ENCODE results near the gene TADA2A. TPM values are rescaled to one million over a fixed set of nuclear protein-coding genes. Genes with fewer than 3 reads are reported as not detected.

The TADA2A gene
- polyA plus RNA-seq, 1 donor (not counting 4 experiments of a cell fraction or from before 2014, with no cell fraction given), result 13.8 TPM

DNA sequence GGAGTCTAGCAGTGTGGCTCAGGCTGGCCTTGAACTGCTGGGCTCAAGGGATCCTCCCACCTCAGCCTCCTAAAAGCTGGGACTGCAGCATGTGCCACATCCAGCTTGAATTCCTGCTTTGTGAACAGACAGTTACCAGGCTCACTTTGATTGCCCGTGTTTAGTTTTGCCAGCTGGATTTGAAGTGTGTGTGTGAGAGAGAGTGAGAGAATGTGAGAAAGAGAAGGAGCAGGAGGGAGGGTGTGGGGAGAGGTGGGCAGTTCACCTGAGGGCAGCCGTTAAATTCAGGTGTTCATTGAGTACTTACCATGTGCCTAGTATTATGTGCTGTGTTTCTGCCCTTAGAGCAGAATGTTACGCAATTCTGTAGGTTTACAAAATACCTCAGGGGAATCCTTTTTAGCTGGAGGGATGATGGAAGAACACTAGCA, 87.7 kb downstream of the TADA2A start:
- Histone ChIP-seq H3K27me3 (ENCODE audit: control insufficient read depth, extremely low read depth, insufficient read depth, low read length) (no peaks in the 10 kb centered on the region), H3K36me3 (ENCODE audit: control insufficient read depth in 2 of 2, extremely low read depth in 1 of 2, insufficient read depth in 2 of 2, low read length in 2 of 2) (peaks cover 7 to 9% of the 10 kb centered on the region in 2 experiments), H2AFZ (ENCODE audit: control insufficient read depth, low read length) (no peak overlapping the region), H3K9ac (ENCODE audit: control insufficient read depth, extremely low read depth, insufficient read depth, low read length) (peak overlapping the region; percentile 29), H3K4me2 (ENCODE audit: control insufficient read depth, extremely low read depth, insufficient read depth, low read depth, low read length) (peak overlapping the region; percentile 44), H3K79me2 (ENCODE audit: control insufficient read depth, insufficient read depth, low read length) (peaks cover 82% of the 10 kb centered on the region), H4K20me1 (ENCODE audit: control insufficient read depth, extremely low read depth, insufficient read depth, low read length) (peaks cover 9% of the 10 kb centered on the region), H3K4me1 (ENCODE audit: control insufficient read depth, extremely low read depth, insufficient read depth, low read length) (peaks cover 21% of the 10 kb centered on the region), H3K9me3 (ENCODE audit: control insufficient read depth, low read depth, low read length) (no peaks in the 10 kb centered on the region), H3K27ac (ENCODE audit: control insufficient read depth, insufficient read depth, low read length) (peak overlapping the region; percentile 60), H3K4me3 (ENCODE audit: control insufficient read depth in 2 of 3, extremely low read depth in 1 of 3, insufficient read depth in 2 of 3, low read depth in 1 of 3, low read length in 3 of 3) (peak overlapping the region in 1 of 3 experiments; percentile 24), H3K9me1 (ENCODE audit: control insufficient read depth, extremely low read depth, insufficient read depth, low read length) (no peaks in the 10 kb centered on the region)
- no peak for FAIRE-seq
- no peak for TF ChIP-seq EZH2 (IDR thresholded peaks at IDR 0.05; ENCODE audit: low read length)
- TF ChIP-seq, protein P1, sequence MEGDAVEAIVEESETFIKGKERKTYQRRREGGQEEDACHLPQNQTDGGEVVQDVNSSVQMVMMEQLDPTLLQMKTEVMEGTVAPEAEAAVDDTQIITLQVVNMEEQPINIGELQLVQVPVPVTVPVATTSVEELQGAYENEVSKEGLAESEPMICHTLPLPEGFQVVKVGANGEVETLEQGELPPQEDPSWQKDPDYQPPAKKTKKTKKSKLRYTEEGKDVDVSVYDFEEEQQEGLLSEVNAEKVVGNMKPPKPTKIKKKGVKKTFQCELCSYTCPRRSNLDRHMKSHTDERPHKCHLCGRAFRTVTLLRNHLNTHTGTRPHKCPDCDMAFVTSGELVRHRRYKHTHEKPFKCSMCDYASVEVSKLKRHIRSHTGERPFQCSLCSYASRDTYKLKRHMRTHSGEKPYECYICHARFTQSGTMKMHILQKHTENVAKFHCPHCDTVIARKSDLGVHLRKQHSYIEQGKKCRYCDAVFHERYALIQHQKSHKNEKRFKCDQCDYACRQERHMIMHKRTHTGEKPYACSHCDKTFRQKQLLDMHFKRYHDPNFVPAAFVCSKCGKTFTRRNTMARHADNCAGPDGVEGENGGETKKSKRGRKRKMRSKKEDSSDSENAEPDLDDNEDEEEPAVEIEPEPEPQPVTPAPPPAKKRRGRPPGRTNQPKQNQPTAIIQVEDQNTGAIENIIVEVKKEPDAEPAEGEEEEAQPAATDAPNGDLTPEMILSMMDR (optimal IDR thresholded peaks at IDR 0.05 in 1 of 3, IDR thresholded peaks at IDR 0.05 in 1 of 3, conservative IDR thresholded peaks at IDR 0.05 in 1 of 3; ENCODE audit: extremely low read depth in 1 of 3, insufficient read depth in 2 of 3, low read length in 3 of 3), result no peak
- DNase-seq (ENCODE audit: low read depth, low spot score), result no peak
- dilution Hi-C loops (cut with MboI; ENCODE audit: extremely low pct_ligation_motif_present, low sequenced_read_pairs), result no loop called here

DNA sequence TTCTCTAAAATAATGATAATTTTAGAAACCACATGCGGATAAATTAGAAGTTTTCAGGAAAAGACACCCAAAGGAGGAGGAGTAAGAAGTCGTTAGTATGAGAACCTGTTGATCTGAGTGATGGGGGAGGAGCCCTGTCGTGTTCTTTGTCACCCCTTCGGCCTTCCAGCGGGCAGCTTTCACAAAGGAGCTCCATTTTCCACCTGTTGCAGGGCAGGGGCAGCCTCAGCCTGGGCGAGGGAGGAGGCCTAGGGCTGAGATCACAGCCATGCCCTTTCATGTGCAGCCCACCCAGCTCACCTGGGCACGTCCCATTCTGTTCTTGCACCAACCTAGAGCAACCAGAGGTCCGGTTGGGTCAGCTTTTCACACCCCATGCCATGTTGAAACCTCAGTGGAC, 88.3 kb downstream of the TADA2A start:
- Histone ChIP-seq H3K27me3 (ENCODE audit: control insufficient read depth, extremely low read depth, insufficient read depth, low read length) (no peaks in the 10 kb centered on the region), H3K4me2 (ENCODE audit: control insufficient read depth, extremely low read depth, insufficient read depth, low read depth, low read length) (no peak overlapping the region), H3K4me3 (ENCODE audit: control insufficient read depth in 2 of 3, extremely low read depth in 1 of 3, insufficient read depth in 2 of 3, low read depth in 1 of 3, low read length in 3 of 3) (no peak overlapping the region), H3K27ac (ENCODE audit: control insufficient read depth, insufficient read depth, low read length) (no peak overlapping the region), H3K79me2 (ENCODE audit: control insufficient read depth, insufficient read depth, low read length) (peaks cover 87% of the 10 kb centered on the region), H3K9me3 (ENCODE audit: control insufficient read depth, low read depth, low read length) (no peaks in the 10 kb centered on the region), H3K36me3 (ENCODE audit: control insufficient read depth in 2 of 2, extremely low read depth in 1 of 2, insufficient read depth in 2 of 2, low read length in 2 of 2) (peaks cover 7 to 12% of the 10 kb centered on the region in 2 experiments), H3K9me1 (ENCODE audit: control insufficient read depth, extremely low read depth, insufficient read depth, low read length) (no peaks in the 10 kb centered on the region), H3K9ac (ENCODE audit: control insufficient read depth, extremely low read depth, insufficient read depth, low read length) (no peak overlapping the region), H3K4me1 (ENCODE audit: control insufficient read depth, extremely low read depth, insufficient read depth, low read length) (peaks cover 24% of the 10 kb centered on the region), H4K20me1 (ENCODE audit: control insufficient read depth, extremely low read depth, insufficient read depth, low read length) (peaks cover 9% of the 10 kb centered on the region), H2AFZ (ENCODE audit: control insufficient read depth, low read length) (no peak overlapping the region)
- dilution Hi-C loops (cut with MboI; ENCODE audit: extremely low pct_ligation_motif_present, low sequenced_read_pairs), result no loop called here
- FAIRE-seq, result no peak
- no peak for TF ChIP-seq EZH2 (IDR thresholded peaks at IDR 0.05; ENCODE audit: low read length)
- no peak for DNase-seq (ENCODE audit: low read depth, low spot score)

DNA sequence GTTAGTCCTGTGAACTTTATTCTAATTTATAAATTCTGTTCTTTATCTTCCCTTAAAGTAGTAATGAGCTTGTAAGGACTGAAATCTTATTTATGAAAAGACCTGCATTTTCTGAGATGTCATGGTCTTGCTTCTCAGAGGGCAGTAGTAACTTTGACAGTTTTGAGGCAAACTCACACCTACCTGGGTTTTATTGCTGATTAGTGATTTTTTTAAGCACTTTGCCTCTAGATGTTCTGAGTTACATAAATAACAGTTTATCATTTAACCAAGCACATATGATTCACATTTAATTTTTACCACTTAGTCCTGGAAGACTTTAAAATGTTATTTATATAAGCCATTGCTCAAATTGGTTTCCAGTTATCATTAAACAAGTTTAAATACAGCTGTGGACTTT, 93.7 kb downstream of the TADA2A start:
- dilution Hi-C loops (cut with MboI; ENCODE audit: extremely low pct_ligation_motif_present, low sequenced_read_pairs), result no loop called here
- Histone ChIP-seq H3K9me3 (ENCODE audit: control insufficient read depth, low read depth, low read length) (no peaks in the 10 kb centered on the region), H3K4me2 (ENCODE audit: control insufficient read depth, extremely low read depth, insufficient read depth, low read depth, low read length) (peak overlapping the region; percentile 83), H3K27ac (ENCODE audit: control insufficient read depth, insufficient read depth, low read length) (peak overlapping the region; percentile 78), H3K4me1 (ENCODE audit: control insufficient read depth, extremely low read depth, insufficient read depth, low read length) (peaks cover 18% of the 10 kb centered on the region), H4K20me1 (ENCODE audit: control insufficient read depth, extremely low read depth, insufficient read depth, low read length) (peaks cover 12% of the 10 kb centered on the region), H3K9me1 (ENCODE audit: control insufficient read depth, extremely low read depth, insufficient read depth, low read length) (no peaks in the 10 kb centered on the region), H3K79me2 (ENCODE audit: control insufficient read depth, insufficient read depth, low read length) (peaks cover 95% of the 10 kb centered on the region), H3K27me3 (ENCODE audit: control insufficient read depth, extremely low read depth, insufficient read depth, low read length) (no peaks in the 10 kb centered on the region), H2AFZ (ENCODE audit: control insufficient read depth, low read length) (no peak overlapping the region), H3K4me3 (ENCODE audit: control insufficient read depth in 2 of 3, extremely low read depth in 1 of 3, insufficient read depth in 2 of 3, low read depth in 1 of 3, low read length in 3 of 3) (peak overlapping the region in 1 of 3 experiments; percentile 35), H3K9ac (ENCODE audit: control insufficient read depth, extremely low read depth, insufficient read depth, low read length) (peak overlapping the region; percentile 57), H3K36me3 (ENCODE audit: control insufficient read depth in 2 of 2, extremely low read depth in 1 of 2, insufficient read depth in 2 of 2, low read length in 2 of 2) (peaks cover 16 to 35% of the 10 kb centered on the region in 2 experiments)
- FAIRE-seq (no peak), DNase-seq (ENCODE audit: low read depth, low spot score) (no peak)
- TF ChIP-seq, protein P1 (optimal IDR thresholded peaks at IDR 0.05 in 1 of 3, IDR thresholded peaks at IDR 0.05 in 1 of 3, conservative IDR thresholded peaks at IDR 0.05 in 1 of 3; ENCODE audit: extremely low read depth in 1 of 3, insufficient read depth in 2 of 3, low read length in 3 of 3), result no peak
- TF ChIP-seq EZH2 (IDR thresholded peaks at IDR 0.05; ENCODE audit: low read length), result no peak

All from keratinocyte (primary cell).